ENCODE results near the gene PKHD1. TPM values are rescaled to one million over a fixed set of nuclear protein-coding genes. Genes with fewer than 3 reads are reported as not detected.

Gene PKHD1
- total RNA-seq, 1 experiment from 2014 or later = not detected

DNA sequence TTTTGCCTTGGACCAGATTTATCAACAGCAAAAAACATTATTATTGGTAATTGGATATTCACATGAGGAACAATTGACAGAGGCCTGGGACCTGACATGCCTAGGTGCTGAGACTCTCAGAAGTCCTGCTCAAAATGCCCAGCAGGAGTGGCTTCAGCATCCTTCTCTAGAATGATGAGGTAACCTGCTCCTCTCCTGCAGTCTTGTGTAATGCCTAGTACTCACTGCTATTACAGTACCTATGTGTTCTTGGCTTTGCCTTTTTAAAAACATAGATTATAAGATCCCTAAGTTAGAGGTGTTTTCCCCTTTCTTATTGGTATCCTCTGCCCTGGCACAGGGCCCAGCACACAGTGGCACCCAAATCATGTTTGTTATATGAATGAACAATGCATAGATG is 230.9 kb downstream of the PKHD1 start:
- ATAC-seq (no peak), DNase-seq (ENCODE audit: low read depth, low spot score) (no peak)
- H3K4me1 ChIP-seq (ENCODE audit: control insufficient read depth, insufficient read depth, low read length) = no peaks in the 10 kb centered on the region
- no TSS peak for BruUV-seq (replicated peaks)
- H3K27me3 ChIP-seq (ENCODE audit: control insufficient read depth, insufficient read depth, low read length) = no peaks in the 10 kb centered on the region
- no peak for TF ChIP-seq POLR2AphosphoS5 (IDR thresholded peaks at IDR 0.05; ENCODE audit: low read depth, low read length)
- no peaks in the 10 kb centered on the region for H3K9me3 ChIP-seq (ENCODE audit: control insufficient read depth, insufficient read depth, low read depth, low read length)
- POLR2A ChIA-PET = no interaction called here
- H3K4me3 ChIP-seq (ENCODE audit: low read depth in 2 of 2, low read length in 2 of 2) = no peak overlapping the region
- in situ Hi-C loops (cut with HindIII; ENCODE audit: low pct_unique_long_range_greater_than_20kb, low sequenced_read_pairs) = no loop called here
- H3K27ac ChIP-seq (ENCODE audit: low read length) = no peak overlapping the region
- intact Hi-C loops (cut with micrococcal nuclease; ENCODE audit: unreplicated experiment) = no loop called here
- H3K36me3 ChIP-seq (ENCODE audit: control insufficient read depth, insufficient read depth, low read length) = no peaks in the 10 kb centered on the region
- CTCF ChIA-PET = interaction anchor here (1.0 kb wide), 1 partner anchor 9 kb away, joined by 4 read pairs; no protein-coding TSS in a partner anchor

DNA sequence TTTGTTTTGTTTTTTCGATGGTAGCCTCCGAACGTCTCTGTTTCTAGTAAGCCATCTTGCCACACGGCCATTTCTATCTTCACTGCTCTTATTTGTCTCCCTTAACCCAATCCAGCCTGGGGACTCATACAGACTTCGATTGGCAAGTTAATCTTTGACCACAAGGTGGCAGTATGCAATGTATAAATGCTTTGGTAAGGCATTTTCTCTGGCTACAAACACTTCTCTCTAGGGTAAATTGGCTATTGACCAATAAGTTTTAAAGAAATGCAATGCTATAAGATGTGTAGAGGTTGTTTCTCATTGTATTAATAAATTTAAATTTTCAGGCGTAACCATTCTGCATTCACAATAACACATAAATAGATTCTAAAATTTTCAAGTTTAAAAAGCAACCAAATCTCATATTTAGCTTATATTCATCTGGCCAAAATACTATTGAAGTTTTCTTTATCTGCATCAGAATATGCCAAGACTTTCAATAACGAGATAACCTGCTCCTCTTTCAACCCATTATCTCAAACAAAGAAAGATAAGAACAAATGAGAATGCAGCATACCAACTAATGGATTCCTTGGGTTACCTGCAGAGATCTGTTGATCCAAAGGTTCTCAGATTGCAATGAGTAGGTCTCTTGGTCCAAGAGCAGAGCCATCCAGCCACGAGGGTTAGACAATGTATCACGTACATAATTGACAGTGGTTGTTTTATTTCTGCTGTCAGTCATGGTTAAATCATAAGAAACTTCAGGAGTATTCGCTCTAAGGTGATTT is 231.9 kb downstream of the PKHD1 start:
- H3K9me3 ChIP-seq (ENCODE audit: control insufficient read depth, insufficient read depth, low read depth, low read length) = no peaks in the 10 kb centered on the region
- in situ Hi-C loops (cut with HindIII; ENCODE audit: low pct_unique_long_range_greater_than_20kb, low sequenced_read_pairs) (no loop called here), intact Hi-C loops (cut with micrococcal nuclease; ENCODE audit: unreplicated experiment) (loop anchor here (2.0 kb wide), 2 partner anchors 103 to 165 kb away; no protein-coding TSS in a partner anchor)
- DNase-seq (ENCODE audit: low read depth, low spot score) = peak; percentile 20
- POLR2A ChIA-PET = no interaction called here
- TF ChIP-seq, protein P1, sequence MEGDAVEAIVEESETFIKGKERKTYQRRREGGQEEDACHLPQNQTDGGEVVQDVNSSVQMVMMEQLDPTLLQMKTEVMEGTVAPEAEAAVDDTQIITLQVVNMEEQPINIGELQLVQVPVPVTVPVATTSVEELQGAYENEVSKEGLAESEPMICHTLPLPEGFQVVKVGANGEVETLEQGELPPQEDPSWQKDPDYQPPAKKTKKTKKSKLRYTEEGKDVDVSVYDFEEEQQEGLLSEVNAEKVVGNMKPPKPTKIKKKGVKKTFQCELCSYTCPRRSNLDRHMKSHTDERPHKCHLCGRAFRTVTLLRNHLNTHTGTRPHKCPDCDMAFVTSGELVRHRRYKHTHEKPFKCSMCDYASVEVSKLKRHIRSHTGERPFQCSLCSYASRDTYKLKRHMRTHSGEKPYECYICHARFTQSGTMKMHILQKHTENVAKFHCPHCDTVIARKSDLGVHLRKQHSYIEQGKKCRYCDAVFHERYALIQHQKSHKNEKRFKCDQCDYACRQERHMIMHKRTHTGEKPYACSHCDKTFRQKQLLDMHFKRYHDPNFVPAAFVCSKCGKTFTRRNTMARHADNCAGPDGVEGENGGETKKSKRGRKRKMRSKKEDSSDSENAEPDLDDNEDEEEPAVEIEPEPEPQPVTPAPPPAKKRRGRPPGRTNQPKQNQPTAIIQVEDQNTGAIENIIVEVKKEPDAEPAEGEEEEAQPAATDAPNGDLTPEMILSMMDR (IDR thresholded peaks at IDR 0.05) = peak; percentile 77
- TF ChIP-seq SIN3A (IDR thresholded peaks at IDR 0.05; ENCODE audit: borderline replicate concordance, insufficient read depth, low read depth, low read length) (no peak), POLR2AphosphoS5 (IDR thresholded peaks at IDR 0.05; ENCODE audit: low read depth, low read length) (no peak), TCF7L2 (IDR thresholded peaks at IDR 0.05; ENCODE audit: low read depth, low read length) (no peak)
- TF ChIP-seq, protein P2, sequence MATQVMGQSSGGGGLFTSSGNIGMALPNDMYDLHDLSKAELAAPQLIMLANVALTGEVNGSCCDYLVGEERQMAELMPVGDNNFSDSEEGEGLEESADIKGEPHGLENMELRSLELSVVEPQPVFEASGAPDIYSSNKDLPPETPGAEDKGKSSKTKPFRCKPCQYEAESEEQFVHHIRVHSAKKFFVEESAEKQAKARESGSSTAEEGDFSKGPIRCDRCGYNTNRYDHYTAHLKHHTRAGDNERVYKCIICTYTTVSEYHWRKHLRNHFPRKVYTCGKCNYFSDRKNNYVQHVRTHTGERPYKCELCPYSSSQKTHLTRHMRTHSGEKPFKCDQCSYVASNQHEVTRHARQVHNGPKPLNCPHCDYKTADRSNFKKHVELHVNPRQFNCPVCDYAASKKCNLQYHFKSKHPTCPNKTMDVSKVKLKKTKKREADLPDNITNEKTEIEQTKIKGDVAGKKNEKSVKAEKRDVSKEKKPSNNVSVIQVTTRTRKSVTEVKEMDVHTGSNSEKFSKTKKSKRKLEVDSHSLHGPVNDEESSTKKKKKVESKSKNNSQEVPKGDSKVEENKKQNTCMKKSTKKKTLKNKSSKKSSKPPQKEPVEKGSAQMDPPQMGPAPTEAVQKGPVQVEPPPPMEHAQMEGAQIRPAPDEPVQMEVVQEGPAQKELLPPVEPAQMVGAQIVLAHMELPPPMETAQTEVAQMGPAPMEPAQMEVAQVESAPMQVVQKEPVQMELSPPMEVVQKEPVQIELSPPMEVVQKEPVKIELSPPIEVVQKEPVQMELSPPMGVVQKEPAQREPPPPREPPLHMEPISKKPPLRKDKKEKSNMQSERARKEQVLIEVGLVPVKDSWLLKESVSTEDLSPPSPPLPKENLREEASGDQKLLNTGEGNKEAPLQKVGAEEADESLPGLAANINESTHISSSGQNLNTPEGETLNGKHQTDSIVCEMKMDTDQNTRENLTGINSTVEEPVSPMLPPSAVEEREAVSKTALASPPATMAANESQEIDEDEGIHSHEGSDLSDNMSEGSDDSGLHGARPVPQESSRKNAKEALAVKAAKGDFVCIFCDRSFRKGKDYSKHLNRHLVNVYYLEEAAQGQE (IDR thresholded peaks at IDR 0.05; ENCODE audit: insufficient read depth in 1 of 2, low read depth in 2 of 2, low read length in 1 of 2) = no peak
- H3K4me3 ChIP-seq (ENCODE audit: low read depth in 2 of 2, low read length in 2 of 2) = no peak overlapping the region
- H3K27me3 ChIP-seq (ENCODE audit: control insufficient read depth, insufficient read depth, low read length) = no peaks in the 10 kb centered on the region
- BruUV-seq (replicated peaks) = no TSS peak
- CTCF ChIA-PET = interaction anchor here (1.0 kb wide), 1 partner anchor 10 kb away, joined by 4 read pairs; no protein-coding TSS in a partner anchor
- H3K4me1 ChIP-seq (ENCODE audit: control insufficient read depth, insufficient read depth, low read length) = no peaks in the 10 kb centered on the region
- H3K27ac ChIP-seq (ENCODE audit: low read length) = no peak overlapping the region
- ATAC-seq = peak; percentile 74
- no peaks in the 10 kb centered on the region for H3K36me3 ChIP-seq (ENCODE audit: control insufficient read depth, insufficient read depth, low read length)

DNA sequence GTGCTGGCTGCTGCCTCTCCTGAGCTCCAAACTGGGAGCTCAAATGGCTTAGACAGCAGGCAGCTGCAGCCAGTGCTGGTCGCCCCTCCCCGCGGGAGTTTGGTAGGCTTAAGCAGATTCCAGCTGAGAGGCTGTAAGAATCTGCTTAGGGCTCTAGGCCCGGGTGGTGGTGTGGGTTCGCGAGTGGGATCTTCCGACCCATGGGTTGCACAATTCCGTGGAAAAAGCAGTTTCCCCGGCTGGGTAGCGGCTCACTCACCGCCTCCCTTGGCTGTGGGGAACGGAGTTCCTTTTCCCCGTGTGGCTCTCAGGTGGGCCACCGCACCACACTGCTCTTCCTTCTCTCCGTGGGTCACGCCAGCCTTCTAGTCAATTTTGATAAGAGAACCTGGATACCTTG is 232.5 kb downstream of the PKHD1 start:
- ATAC-seq = peak; percentile 21; the same call in 1 of the 2 replicates
- Histone ChIP-seq H3K4me1 (ENCODE audit: control insufficient read depth, insufficient read depth, low read length) (no peaks in the 10 kb centered on the region), H3K27ac (ENCODE audit: low read length) (no peak overlapping the region), H3K4me3 (ENCODE audit: low read depth in 2 of 2, low read length in 2 of 2) (no peak overlapping the region), H3K9me3 (ENCODE audit: control insufficient read depth, insufficient read depth, low read depth, low read length) (no peaks in the 10 kb centered on the region), H3K27me3 (ENCODE audit: control insufficient read depth, insufficient read depth, low read length) (no peaks in the 10 kb centered on the region), H3K36me3 (ENCODE audit: control insufficient read depth, insufficient read depth, low read length) (no peaks in the 10 kb centered on the region)
- intact Hi-C loops (cut with micrococcal nuclease; ENCODE audit: unreplicated experiment) (loop anchor here (2.0 kb wide), 2 partner anchors 104 to 166 kb away; no protein-coding TSS in a partner anchor), in situ Hi-C loops (cut with HindIII; ENCODE audit: low pct_unique_long_range_greater_than_20kb, low sequenced_read_pairs) (no loop called here)
- CTCF ChIA-PET = no interaction called here
- no TSS peak for BruUV-seq (replicated peaks)
- no peak for TF ChIP-seq TCF7L2 (IDR thresholded peaks at IDR 0.05; ENCODE audit: low read depth, low read length)
- POLR2A ChIA-PET = no interaction called here
- no peak for DNase-seq (ENCODE audit: low read depth, low spot score)
